ENCODE data around the gene DISC1.
"Not testable (repeated sequence)": the region's sequence is repeated elsewhere in the genome, so short reads cannot be mapped to it uniquely, and the experiment has no call there.

DISC1 gene

GRCh38 chr1:231959225-231959884 lies 332.8 kb downstream of the DISC1 start:
- no peak for DNase-seq (ENCODE audit: low read depth)

GRCh38 chr1:231961801-231962200 lies 335.2 kb downstream of the DISC1 start:
- DNase-seq (ENCODE audit: low read depth) = not testable (repeated sequence)

GRCh38 chr1:231962636-231963035 lies 336.0 kb downstream of the DISC1 start:
- DNase-seq (ENCODE audit: low read depth) = no peak

- DNase-seq (ENCODE audit: low read depth) = no peak
Observed at GRCh38 chr1:231964241-231964640, 337.7 kb downstream of the DISC1 start.

- DNase-seq (ENCODE audit: low read depth) = no peak
Observed at GRCh38 chr1:231964961-231965360, 338.4 kb downstream of the DISC1 start.

GRCh38 chr1:231965615-231966014 lies 339.0 kb downstream of the DISC1 start:
- DNase-seq (ENCODE audit: low read depth) = no peak

- no peak for DNase-seq (ENCODE audit: low read depth)
Observed at GRCh38 chr1:231966983-231967382, 340.4 kb downstream of the DISC1 start.

- no peak for DNase-seq (ENCODE audit: low read depth)
Observed at GRCh38 chr1:231969076-231969475, 342.5 kb downstream of the DISC1 start.

GRCh38 chr1:231969761-231970160 lies 343.2 kb downstream of the DISC1 start:
- DNase-seq (ENCODE audit: low read depth) = not testable (repeated sequence)

GRCh38 chr1:231970684-231971083 lies 344.1 kb downstream of the DISC1 start:
- no peak for DNase-seq (ENCODE audit: low read depth)

- no peak for DNase-seq (ENCODE audit: low read depth)
Observed at GRCh38 chr1:231971397-231972110, 345.0 kb downstream of the DISC1 start.

- no peak for DNase-seq (ENCODE audit: low read depth)
Observed at GRCh38 chr1:231972111-231972445, 345.5 kb downstream of the DISC1 start.

- peak; percentile 3 for DNase-seq (ENCODE audit: low read depth)
Observed at GRCh38 chr1:231973830-231974229, 347.2 kb downstream of the DISC1 start.

- DNase-seq (ENCODE audit: low read depth) = no peak
Observed at GRCh38 chr1:231976231-231976630, 349.6 kb downstream of the DISC1 start.

GRCh38 chr1:231981675-231982074 lies 355.1 kb downstream of the DISC1 start:
- no peak for DNase-seq (ENCODE audit: low read depth)

GRCh38 chr1:231982871-231983587 lies 356.4 kb downstream of the DISC1 start:
- DNase-seq (ENCODE audit: low read depth) = no peak

- DNase-seq (ENCODE audit: low read depth) = no peak
Observed at GRCh38 chr1:231983588-231984193, 357.1 kb downstream of the DISC1 start.

GRCh38 chr1:231985296-231986023 lies 358.9 kb downstream of the DISC1 start:
- DNase-seq (ENCODE audit: low read depth) = no peak

- no peak for DNase-seq (ENCODE audit: low read depth)
Observed at GRCh38 chr1:231986631-231987336, 360.2 kb downstream of the DISC1 start.

GRCh38 chr1:231990388-231990787 lies 363.8 kb downstream of the DISC1 start:
- DNase-seq (ENCODE audit: low read depth) = no peak

- no peak for DNase-seq (ENCODE audit: low read depth)
Observed at GRCh38 chr1:231991231-231991630, 364.6 kb downstream of the DISC1 start.

All from activated T-cell treated with anti-CD3 and anti-CD28 coated beads for 48 hours (primary cell).